Parathyroid adenoma (tissue), 2 donors: ENCODE results near the gene AGK.

ENCODE experiments used
- H2AFZ ChIP-seq: fragments of 300-600 bp; sonication (generic); one replicate; pipeline ENCODE4 v1.7.0; 2017; ENCODE audit warnings: antibody characterized with exemption, mild to moderate bottlenecking
- H3K27ac ChIP-seq: fragments of 300-600 bp; sonication (generic); one replicate; pipeline ENCODE4 v1.7.0; 2017
- H3K27me3 ChIP-seq: fragments of 300-600 bp; sonication (generic); one replicate; pipeline ENCODE4 v1.7.0; 2017; ENCODE audit warnings: low read length; ENCODE audit not compliant: control insufficient read depth, insufficient read depth
- H3K36me3 ChIP-seq: fragments of 300-600 bp; sonication (generic); one replicate; pipeline ENCODE4 v1.7.0; 2017; ENCODE audit warnings: low read length; ENCODE audit not compliant: control insufficient read depth, insufficient read depth
- H3K4me1 ChIP-seq: fragments of 300-600 bp; sonication (generic); one replicate; pipeline ENCODE4 v1.7.0; 2017; ENCODE audit warnings: control low read depth
- H3K4me2 ChIP-seq: fragments of 300-600 bp; sonication (generic); one replicate; pipeline ENCODE4 v1.7.0; 2017; ENCODE audit warnings: low read length
- H3K4me3 ChIP-seq: fragments of 300-600 bp; sonication (generic); one replicate; pipeline ENCODE4 v1.7.0; 2017; ENCODE audit warnings: low read depth, low read length
- H3K79me2 ChIP-seq: fragments of 300-600 bp; sonication (generic); one replicate; pipeline ENCODE4 v1.7.0; 2017; ENCODE audit warnings: control low read depth
- H3K9ac ChIP-seq: fragments of 300-600 bp; sonication (generic); one replicate; pipeline ENCODE4 v1.7.0; 2017; ENCODE audit warnings: mild to moderate bottlenecking
- H3K9me3 ChIP-seq: fragments of 300-600 bp; sonication (generic); one replicate; pipeline ENCODE4 v1.7.0; 2017; ENCODE audit warnings: low read length; ENCODE audit not compliant: control insufficient read depth
- TF ChIP-seq, protein P1 (sequence below): fragments of 300-600 bp; sonication (generic); IDR thresholded peaks from one replicate; pipeline ENCODE4 v1.7.0; 2017; ENCODE audit warnings: antibody characterized with exemption, mild to moderate bottlenecking
- donor health status: primary hyperparathyroidism.

Gene AGK

GRCh38 chr7:141534757-141535737 is 16.2 kb upstream of the AGK start:
- Histone ChIP-seq H3K4me2 (no peak overlapping the region), H3K9ac (no peak overlapping the region)
- TF ChIP-seq, protein P1, sequence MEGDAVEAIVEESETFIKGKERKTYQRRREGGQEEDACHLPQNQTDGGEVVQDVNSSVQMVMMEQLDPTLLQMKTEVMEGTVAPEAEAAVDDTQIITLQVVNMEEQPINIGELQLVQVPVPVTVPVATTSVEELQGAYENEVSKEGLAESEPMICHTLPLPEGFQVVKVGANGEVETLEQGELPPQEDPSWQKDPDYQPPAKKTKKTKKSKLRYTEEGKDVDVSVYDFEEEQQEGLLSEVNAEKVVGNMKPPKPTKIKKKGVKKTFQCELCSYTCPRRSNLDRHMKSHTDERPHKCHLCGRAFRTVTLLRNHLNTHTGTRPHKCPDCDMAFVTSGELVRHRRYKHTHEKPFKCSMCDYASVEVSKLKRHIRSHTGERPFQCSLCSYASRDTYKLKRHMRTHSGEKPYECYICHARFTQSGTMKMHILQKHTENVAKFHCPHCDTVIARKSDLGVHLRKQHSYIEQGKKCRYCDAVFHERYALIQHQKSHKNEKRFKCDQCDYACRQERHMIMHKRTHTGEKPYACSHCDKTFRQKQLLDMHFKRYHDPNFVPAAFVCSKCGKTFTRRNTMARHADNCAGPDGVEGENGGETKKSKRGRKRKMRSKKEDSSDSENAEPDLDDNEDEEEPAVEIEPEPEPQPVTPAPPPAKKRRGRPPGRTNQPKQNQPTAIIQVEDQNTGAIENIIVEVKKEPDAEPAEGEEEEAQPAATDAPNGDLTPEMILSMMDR: no peak

GRCh38 chr7:141537906-141538305 is 13.3 kb upstream of the AGK start:
- no peak overlapping the region for H3K9ac ChIP-seq
- H2AFZ ChIP-seq: no peak overlapping the region
- H3K9me3 ChIP-seq: no peaks in the 10 kb centered on the region
- H3K27ac ChIP-seq: no peak overlapping the region
- no peaks in the 10 kb centered on the region for H3K36me3 ChIP-seq
- H3K27me3 ChIP-seq: no peaks in the 10 kb centered on the region
- H3K4me1 ChIP-seq: peaks cover 12% of the 10 kb centered on the region
- no peak overlapping the region for H3K4me3 ChIP-seq
- no peaks in the 10 kb centered on the region for H3K79me2 ChIP-seq
- TF ChIP-seq, protein P1: no peak
- H3K4me2 ChIP-seq: no peak overlapping the region

More at GRCh38 chr7:141534757-141535737, 16.2 kb upstream of the AGK start:
- no peaks in the 10 kb centered on the region for H3K4me1 ChIP-seq
- no peaks in the 10 kb centered on the region for H3K36me3 ChIP-seq
- no peak overlapping the region for H3K27ac ChIP-seq
- H3K4me3 ChIP-seq: no peak overlapping the region
- no peaks in the 10 kb centered on the region for H3K9me3 ChIP-seq
- no peaks in the 10 kb centered on the region for H3K27me3 ChIP-seq
- no peak overlapping the region for H2AFZ ChIP-seq
- no peaks in the 10 kb centered on the region for H3K79me2 ChIP-seq

DNA sequence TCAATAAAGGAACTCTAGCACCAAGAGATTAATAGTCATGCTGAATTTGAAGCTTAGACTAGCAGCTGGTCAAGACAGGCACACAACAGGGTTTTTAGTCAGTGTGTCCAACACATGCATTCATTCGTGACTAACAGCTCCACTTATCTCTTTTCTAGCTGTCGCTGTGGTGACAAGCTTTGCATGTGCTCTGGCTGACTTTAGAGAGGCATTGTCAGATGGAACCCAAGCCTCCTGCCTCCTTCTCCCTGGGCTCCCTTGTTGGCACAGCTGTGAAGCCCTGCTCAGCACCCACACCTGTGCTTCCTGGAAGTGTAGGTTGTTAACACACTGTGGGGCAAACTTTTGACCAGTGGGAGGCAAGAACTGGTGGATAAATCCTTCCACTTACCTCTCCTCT is 9.8 kb upstream of the AGK start:
- TF ChIP-seq, protein P1: no peak
- Histone ChIP-seq H3K4me2 (no peak overlapping the region), H3K4me1 (peaks cover 12% of the 10 kb centered on the region), H3K9ac (no peak overlapping the region), H3K27me3 (no peaks in the 10 kb centered on the region), H3K27ac (no peak overlapping the region), H3K4me3 (no peak overlapping the region), H3K79me2 (no peaks in the 10 kb centered on the region), H3K9me3 (no peaks in the 10 kb centered on the region), H2AFZ (no peak overlapping the region), H3K36me3 (no peaks in the 10 kb centered on the region)

- peaks cover 12% of the 10 kb centered on the region for H3K4me1 ChIP-seq
- no peak overlapping the region for H3K9ac ChIP-seq
- H3K27ac ChIP-seq: no peak overlapping the region
- no peak overlapping the region for H2AFZ ChIP-seq
- no peaks in the 10 kb centered on the region for H3K27me3 ChIP-seq
- no peaks in the 10 kb centered on the region for H3K79me2 ChIP-seq
- no peak overlapping the region for H3K4me2 ChIP-seq
- H3K4me3 ChIP-seq: no peak overlapping the region
- H3K9me3 ChIP-seq: no peaks in the 10 kb centered on the region
- TF ChIP-seq, protein P1: no peak
- no peaks in the 10 kb centered on the region for H3K36me3 ChIP-seq
Observed at GRCh38 chr7:141544831-141545230, 6.4 kb upstream of the AGK start.
